ENCODE results near the gene GPR137.
"Not testable (repeated sequence)": the region's sequence is repeated elsewhere in the genome, so short reads cannot be mapped to it uniquely, and the experiment has no call there.

GPR137 gene

DNA sequence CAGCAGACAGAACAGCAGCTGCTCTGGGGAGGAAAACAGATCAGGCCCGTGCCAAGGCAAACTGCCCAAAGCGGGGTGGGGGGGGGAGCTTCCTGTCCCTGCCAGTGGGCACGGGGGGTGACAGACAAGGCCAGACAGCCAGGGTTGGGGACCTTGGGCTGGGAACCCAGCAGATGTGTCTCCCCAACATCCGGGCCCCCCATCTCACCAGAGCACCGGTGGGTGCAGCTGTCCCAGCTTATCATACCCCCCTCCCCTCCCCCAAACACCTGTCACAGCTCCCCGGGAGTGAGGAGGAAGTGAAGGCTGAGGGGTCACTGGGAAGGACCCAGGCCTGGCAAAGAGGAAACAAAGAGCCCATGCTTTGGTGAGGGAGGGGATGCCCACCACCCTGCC lies 40.2 kb upstream of the GPR137 start:
- TF ChIP-seq, protein P1, sequence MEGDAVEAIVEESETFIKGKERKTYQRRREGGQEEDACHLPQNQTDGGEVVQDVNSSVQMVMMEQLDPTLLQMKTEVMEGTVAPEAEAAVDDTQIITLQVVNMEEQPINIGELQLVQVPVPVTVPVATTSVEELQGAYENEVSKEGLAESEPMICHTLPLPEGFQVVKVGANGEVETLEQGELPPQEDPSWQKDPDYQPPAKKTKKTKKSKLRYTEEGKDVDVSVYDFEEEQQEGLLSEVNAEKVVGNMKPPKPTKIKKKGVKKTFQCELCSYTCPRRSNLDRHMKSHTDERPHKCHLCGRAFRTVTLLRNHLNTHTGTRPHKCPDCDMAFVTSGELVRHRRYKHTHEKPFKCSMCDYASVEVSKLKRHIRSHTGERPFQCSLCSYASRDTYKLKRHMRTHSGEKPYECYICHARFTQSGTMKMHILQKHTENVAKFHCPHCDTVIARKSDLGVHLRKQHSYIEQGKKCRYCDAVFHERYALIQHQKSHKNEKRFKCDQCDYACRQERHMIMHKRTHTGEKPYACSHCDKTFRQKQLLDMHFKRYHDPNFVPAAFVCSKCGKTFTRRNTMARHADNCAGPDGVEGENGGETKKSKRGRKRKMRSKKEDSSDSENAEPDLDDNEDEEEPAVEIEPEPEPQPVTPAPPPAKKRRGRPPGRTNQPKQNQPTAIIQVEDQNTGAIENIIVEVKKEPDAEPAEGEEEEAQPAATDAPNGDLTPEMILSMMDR (IDR thresholded peaks at IDR 0.05; ENCODE audit: low read depth, low read length) = no peak
- TF ChIP-seq MYC (IDR thresholded peaks at IDR 0.05; ENCODE audit: low read depth, low read length) (no peak), POLR2A (IDR thresholded peaks at IDR 0.05; ENCODE audit: extremely low read depth, insufficient read length) (no peak)
- TF ChIP-seq, protein P2, sequence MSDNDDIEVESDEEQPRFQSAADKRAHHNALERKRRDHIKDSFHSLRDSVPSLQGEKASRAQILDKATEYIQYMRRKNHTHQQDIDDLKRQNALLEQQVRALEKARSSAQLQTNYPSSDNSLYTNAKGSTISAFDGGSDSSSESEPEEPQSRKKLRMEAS (IDR thresholded peaks at IDR 0.05; ENCODE audit: low read depth, low read length) = no peak; the same call in 1 of the 2 replicates
- peak overlapping the region; percentile 87 for H3K4me3 ChIP-seq (ENCODE audit: low read depth, low read length)
- no peak for DNase-seq (ENCODE audit: low read depth)

DNA sequence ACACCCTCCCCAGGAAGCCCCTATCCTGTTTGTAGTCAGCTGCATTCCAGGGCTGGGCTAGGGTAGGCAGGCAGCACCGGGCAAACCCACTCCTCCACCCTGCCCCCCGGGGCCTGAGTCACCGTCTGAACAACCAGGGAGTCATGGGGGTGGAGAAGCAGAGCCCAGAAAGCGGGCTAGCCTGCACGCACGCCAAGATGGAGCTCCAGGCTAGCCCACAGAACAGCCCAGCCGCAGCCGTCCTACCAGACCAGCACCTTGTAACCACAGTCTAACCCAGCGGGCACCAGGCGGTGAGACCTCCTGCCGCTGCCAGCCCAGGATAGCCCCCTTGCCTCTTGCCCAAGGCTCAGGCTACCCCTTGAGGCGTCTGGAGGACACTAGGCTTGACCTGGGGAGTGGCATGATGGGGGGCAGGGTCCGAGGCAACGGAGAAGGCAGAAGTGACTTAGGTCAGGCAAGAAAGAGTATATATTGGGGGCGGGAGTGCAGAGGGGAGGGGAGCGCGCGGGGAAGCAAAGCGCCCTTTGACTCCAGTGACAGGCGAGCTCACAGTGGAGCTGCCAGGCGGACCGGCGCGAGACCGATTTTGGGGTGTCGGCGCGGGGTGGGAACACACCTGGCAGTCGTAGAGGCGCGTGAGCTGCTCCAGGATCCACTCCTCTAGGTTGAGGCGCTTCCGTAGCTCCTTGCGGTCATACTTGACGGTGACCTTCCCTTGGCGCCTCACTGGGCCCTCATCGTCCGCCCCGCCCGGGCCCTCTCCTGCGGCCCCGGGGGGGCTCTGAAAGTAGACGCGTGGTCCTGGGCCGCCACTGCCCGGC lies 39.6 kb upstream of the GPR137 start:
- TF ChIP-seq, protein P2 (IDR thresholded peaks at IDR 0.05; ENCODE audit: low read depth, low read length) = peak; percentile 54; the same call in 1 of the 2 replicates
- TF ChIP-seq MYC (IDR thresholded peaks at IDR 0.05; ENCODE audit: low read depth, low read length) = peak; percentile 35; the same call in 1 of the 2 replicates
- TF ChIP-seq, protein P1 (IDR thresholded peaks at IDR 0.05; ENCODE audit: low read depth, low read length) = no peak
- no peak for TF ChIP-seq POLR2A (IDR thresholded peaks at IDR 0.05; ENCODE audit: extremely low read depth, insufficient read length)
- DNase-seq (ENCODE audit: low read depth) = peak; percentile 92

DNA sequence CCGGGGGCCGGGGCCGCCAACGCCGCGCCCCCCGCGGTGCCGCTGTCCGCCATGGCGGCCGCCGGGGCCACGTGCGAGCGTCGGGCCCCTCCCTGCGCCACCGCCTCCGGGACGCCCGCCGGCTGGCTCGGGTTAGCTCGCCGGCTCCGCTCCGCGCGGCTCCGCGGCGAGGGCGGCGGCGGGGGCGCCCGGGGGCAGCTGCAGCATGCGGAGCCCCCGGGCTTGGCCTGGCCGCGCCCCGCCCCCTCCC lies 39.1 kb upstream of the GPR137 start:
- H3K4me3 ChIP-seq (ENCODE audit: low read depth, low read length); DNase-seq (ENCODE audit: low read depth): not testable (repeated sequence)

More for the DNA sequence above, 39.6 kb upstream of the GPR137 start:
- H3K4me3 ChIP-seq (ENCODE audit: low read depth, low read length) = peak overlapping the region; percentile 87

DNA sequence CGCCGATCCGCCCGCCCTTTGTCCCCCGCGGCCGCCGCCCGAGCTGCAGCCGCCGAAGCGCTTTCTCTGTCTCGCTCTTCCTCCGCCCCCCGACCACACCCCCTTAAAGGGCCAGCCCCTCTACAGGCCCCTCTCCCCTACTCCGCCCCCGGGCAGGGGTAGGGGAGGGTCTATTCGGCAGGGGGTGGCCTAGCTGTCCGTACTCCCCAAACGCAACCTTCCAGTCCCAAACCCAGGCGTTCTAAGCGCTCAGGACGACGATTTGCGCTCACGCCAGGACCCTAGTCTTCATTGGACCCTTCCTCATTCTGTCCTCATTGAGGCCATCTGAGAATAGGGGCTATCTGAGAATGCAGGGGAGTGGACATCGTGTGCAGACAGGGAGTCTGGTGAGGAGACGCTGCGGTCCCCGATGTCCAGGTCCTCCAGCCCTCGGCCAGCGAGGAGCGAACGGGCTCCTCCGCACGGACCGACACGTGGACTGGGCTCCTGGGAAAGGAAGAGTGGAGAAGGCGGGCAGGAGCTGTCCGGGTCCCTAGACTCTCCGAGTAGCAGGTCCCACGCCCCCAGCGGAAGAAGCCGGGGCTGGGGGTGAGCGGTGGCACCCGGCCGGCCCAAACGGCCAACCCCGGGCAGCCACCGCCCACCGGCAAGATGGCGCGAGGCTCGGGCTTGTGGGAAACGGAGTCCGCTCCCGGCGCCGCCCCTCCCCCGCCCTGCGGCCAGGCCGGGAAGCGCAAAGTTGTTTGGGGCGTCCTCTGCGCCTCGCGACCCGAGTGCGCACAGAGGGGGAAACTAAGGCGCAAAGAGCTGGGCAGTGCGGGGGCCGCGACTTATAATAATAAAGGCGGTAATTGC lies 38.5 kb upstream of the GPR137 start, which contains the start of gene PPP1R14B:
TSS of gene PPP1R14B (minus strand) at position 73 of the 858 bp plus-strand sequence. CDS start 270 bp downstream, outside the sequence.
- DNase-seq (ENCODE audit: low read depth) = peak; percentile 93
- TF ChIP-seq, protein P2 (IDR thresholded peaks at IDR 0.05; ENCODE audit: low read depth, low read length) = peak; percentile 94
- TF ChIP-seq MYC (IDR thresholded peaks at IDR 0.05; ENCODE audit: low read depth, low read length) (peak; percentile 83), POLR2A (IDR thresholded peaks at IDR 0.05; ENCODE audit: extremely low read depth, insufficient read length) (peak; percentile 50)
- TF ChIP-seq, protein P1 (IDR thresholded peaks at IDR 0.05; ENCODE audit: low read depth, low read length) = no peak

DNA sequence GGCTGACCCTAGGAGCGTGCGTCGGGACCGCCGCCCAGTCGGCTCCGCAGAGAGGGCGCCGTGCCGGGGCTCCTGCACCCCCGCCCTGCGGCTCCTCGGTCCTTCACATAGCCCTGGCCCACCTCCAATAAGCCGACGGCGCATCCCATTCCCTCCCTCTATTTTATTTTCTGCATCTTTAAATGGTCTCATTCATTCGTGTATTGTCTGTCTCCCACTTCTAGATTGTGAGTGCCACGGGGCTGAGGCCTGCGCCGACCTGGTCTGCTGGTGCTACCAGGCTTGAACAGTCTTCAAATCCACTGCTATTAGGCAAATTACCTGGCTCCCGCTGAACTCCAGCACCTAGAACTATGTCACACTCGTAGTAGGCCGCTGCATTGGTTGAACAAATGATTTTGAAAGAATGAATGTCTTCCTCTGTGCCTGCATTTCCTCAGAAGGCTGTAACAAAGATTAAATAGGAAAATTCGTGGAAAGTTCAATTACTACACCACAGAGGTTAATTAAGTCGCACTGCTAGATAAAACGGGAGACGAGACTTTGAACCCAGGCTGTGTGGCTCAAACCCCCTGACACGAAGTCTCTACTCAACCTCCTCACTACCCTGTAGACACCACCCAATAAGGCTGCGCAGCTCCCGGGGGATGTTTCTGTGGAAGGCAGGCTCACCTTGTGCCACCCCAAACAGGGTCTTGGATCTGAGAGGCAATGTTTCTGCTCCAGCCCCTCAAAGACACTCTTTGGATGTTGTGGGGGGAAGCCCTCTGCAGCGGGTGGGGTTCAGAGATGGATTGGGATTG lies 37.7 kb upstream of the GPR137 start:
- TF ChIP-seq, protein P1 (IDR thresholded peaks at IDR 0.05; ENCODE audit: low read depth, low read length) = no peak
- TF ChIP-seq MYC (IDR thresholded peaks at IDR 0.05; ENCODE audit: low read depth, low read length) (no peak), POLR2A (IDR thresholded peaks at IDR 0.05; ENCODE audit: extremely low read depth, insufficient read length) (no peak)
- TF ChIP-seq, protein P2 (IDR thresholded peaks at IDR 0.05; ENCODE audit: low read depth, low read length) = no peak
- DNase-seq (ENCODE audit: low read depth) = no peak
- no peak overlapping the region for H3K4me3 ChIP-seq (ENCODE audit: low read depth, low read length)

More for the DNA sequence above, 38.5 kb upstream of the GPR137 start, which contains the start of gene PPP1R14B:
- peak within 1 kb of the TSS; percentile 87 for H3K4me3 ChIP-seq (ENCODE audit: low read depth, low read length)

Data from NB4 (cell line).